Activated CD8-positive, alpha-beta memory T cell treated with anti-CD3 and anti-CD28 coated beads, Interleukin-2, amount 50 U/mL, for 48 hours (primary cell): ENCODE results near the gene HPN.
"Not testable (repeated sequence)": the region's sequence is repeated elsewhere in the genome, so short reads cannot be mapped to it uniquely, and the experiment has no call there.

Experiments used
- DNase-seq: peaks from one replicate; pipeline ENCODE4 v3.0.0-alpha.2; 2020

The HPN gene

GRCh38 chr19:35088131-35088913 is 46.8 kb downstream of the HPN start:
- DNase-seq = no peak

GRCh38 chr19:35089554-35089953 is 48.0 kb downstream of the HPN start:
- DNase-seq = no peak

GRCh38 chr19:35090160-35090505 is 48.6 kb downstream of the HPN start:
- DNase-seq = no peak

GRCh38 chr19:35090506-35091214 is 49.1 kb downstream of the HPN start:
- DNase-seq = peak; percentile 59

GRCh38 chr19:35093430-35093829 is 51.9 kb downstream of the HPN start:
- DNase-seq = no peak

- DNase-seq = no peak
Measured at GRCh38 chr19:35093941-35094647, 52.6 kb downstream of the HPN start.

GRCh38 chr19:35094656-35095055 is 53.1 kb downstream of the HPN start:
- no peak for DNase-seq

- DNase-seq = no peak
Measured at GRCh38 chr19:35095667-35096368, 54.3 kb downstream of the HPN start.

- DNase-seq = no peak
Measured at GRCh38 chr19:35098413-35099049, 57.0 kb downstream of the HPN start.

GRCh38 chr19:35099155-35099896 is 57.8 kb downstream of the HPN start:
- DNase-seq = no peak

- no peak for DNase-seq
Measured at GRCh38 chr19:35099897-35100275, 58.4 kb downstream of the HPN start.

- DNase-seq = no peak
Measured at GRCh38 chr19:35100588-35101533, 59.3 kb downstream of the HPN start.

- not testable (repeated sequence) for DNase-seq
Measured at GRCh38 chr19:35101949-35102348, 60.4 kb downstream of the HPN start.

GRCh38 chr19:35103614-35104013 is 62.1 kb downstream of the HPN start:
- DNase-seq = not testable (repeated sequence)

GRCh38 chr19:35104361-35104760 is 62.8 kb downstream of the HPN start:
- DNase-seq = no peak

- no peak for DNase-seq
Measured at GRCh38 chr19:35105047-35105410, 63.5 kb downstream of the HPN start.

- DNase-seq = no peak
Measured at GRCh38 chr19:35105411-35106290, 64.1 kb downstream of the HPN start.

GRCh38 chr19:35106291-35106583 is 64.7 kb downstream of the HPN start:
- DNase-seq = no peak

- DNase-seq = no peak
Measured at GRCh38 chr19:35106898-35107541, 65.5 kb downstream of the HPN start.

GRCh38 chr19:35107545-35107944 is 66.0 kb downstream of the HPN start:
- no peak for DNase-seq
